ENCODE measurements around the gene RELB. TPM values are rescaled to one million over a fixed set of nuclear protein-coding genes. Genes with fewer than 3 reads are reported as not detected.

RELB gene
- total and polyA plus RNA-seq, 9 of the 15 experiments (the other 6 are each of a cell fraction or from before 2014, with no cell fraction given): 0.15 to 1.1 (median 0.28) TPM; not detected in 2

DNA sequence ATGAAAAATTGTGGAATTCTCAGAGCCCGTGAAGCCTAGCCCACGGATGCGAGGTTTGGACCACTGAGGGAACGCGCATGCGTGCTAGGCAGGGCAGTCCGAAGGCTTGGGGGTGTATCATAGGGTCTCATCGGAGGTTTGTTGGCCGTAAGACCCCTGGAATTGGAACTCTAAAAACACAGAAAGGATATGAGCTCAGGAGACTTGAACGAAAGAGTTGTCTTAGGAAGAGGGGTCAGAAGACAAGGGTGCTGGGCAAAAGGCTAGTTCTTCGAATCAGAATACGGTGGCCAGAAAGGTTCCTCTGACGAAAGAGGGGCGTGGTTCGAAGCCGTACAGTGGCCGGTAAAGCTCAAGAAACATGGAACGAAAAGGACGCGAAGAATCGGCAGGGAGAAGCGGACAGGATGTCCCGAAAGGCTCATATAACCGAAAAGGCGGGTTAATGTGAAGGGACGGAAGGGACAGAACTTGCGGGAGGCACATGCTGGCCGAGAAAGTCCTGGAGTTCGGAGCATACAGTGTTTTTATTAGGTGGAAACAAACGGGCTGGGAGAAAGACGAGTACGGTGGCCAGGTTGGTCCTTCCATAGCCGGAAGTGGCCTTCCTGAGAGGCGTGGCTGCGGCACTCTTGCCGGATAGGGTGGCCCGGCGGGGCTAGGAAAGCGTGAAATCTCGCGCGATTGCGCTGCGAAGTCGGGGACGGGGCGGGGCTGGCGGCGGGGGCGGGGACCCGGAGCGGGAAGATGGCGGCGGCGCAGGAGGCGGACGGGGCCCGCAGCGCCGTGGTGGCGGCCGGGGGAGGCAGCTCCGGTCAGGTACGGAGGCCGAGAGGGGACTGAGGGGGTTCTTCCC lies 46.4 kb upstream of the RELB start, which contains the start of gene CLPTM1 (continued):
- TF ChIP-seq, protein P1, sequence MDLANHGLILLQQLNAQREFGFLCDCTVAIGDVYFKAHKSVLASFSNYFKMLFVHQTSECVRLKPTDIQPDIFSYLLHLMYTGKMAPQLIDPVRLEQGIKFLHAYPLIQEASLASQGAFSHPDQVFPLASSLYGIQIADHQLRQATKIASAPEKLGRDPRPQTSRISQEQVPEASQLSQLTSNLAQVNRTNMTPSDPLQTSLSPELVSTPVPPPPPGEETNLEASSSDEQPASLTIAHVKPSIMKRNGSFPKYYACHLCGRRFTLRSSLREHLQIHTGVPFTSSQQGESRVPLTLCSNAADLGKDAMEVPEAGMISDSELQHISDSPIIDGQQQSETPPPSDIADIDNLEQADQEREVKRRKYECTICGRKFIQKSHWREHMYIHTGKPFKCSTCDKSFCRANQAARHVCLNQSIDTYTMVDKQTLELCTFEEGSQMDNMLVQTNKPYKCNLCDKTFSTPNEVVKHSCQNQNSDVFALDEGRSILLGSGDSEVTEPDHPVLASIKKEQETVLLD (IDR thresholded peaks at IDR 0.05): 0 out of 2 replicates have a peak, but pooled peaks have one; percentile 11
- TF ChIP-seq SMARCA5 (IDR thresholded peaks at IDR 0.05) (no peak), ATF7 (IDR thresholded peaks at IDR 0.05) (peak; percentile 90), NELFE (IDR thresholded peaks at IDR 0.05; ENCODE audit: insufficient read depth, insufficient read length) (no peak), NFE2 (IDR thresholded peaks at IDR 0.05; ENCODE audit: low read depth) (no peak), CCAR2 (IDR thresholded peaks at IDR 0.05; ENCODE audit: low read depth, low read length) (no peak), PML (IDR thresholded peaks at IDR 0.05; ENCODE audit: low read length) (peak; percentile 80), SRSF1 (IDR thresholded peaks at IDR 0.05; ENCODE audit: low read depth, low read length) (no peak), CBFB (CRISPR knock-in tag; IDR thresholded peaks at IDR 0.05) (peak; percentile 92), GABPA (tag; conservative IDR thresholded peaks at IDR 0.05; ENCODE audit: low read depth) (peak; percentile 94), IFI16 (CRISPR knock-in tag; IDR thresholded peaks at IDR 0.05) (no peak)
- TF ChIP-seq, protein P2, sequence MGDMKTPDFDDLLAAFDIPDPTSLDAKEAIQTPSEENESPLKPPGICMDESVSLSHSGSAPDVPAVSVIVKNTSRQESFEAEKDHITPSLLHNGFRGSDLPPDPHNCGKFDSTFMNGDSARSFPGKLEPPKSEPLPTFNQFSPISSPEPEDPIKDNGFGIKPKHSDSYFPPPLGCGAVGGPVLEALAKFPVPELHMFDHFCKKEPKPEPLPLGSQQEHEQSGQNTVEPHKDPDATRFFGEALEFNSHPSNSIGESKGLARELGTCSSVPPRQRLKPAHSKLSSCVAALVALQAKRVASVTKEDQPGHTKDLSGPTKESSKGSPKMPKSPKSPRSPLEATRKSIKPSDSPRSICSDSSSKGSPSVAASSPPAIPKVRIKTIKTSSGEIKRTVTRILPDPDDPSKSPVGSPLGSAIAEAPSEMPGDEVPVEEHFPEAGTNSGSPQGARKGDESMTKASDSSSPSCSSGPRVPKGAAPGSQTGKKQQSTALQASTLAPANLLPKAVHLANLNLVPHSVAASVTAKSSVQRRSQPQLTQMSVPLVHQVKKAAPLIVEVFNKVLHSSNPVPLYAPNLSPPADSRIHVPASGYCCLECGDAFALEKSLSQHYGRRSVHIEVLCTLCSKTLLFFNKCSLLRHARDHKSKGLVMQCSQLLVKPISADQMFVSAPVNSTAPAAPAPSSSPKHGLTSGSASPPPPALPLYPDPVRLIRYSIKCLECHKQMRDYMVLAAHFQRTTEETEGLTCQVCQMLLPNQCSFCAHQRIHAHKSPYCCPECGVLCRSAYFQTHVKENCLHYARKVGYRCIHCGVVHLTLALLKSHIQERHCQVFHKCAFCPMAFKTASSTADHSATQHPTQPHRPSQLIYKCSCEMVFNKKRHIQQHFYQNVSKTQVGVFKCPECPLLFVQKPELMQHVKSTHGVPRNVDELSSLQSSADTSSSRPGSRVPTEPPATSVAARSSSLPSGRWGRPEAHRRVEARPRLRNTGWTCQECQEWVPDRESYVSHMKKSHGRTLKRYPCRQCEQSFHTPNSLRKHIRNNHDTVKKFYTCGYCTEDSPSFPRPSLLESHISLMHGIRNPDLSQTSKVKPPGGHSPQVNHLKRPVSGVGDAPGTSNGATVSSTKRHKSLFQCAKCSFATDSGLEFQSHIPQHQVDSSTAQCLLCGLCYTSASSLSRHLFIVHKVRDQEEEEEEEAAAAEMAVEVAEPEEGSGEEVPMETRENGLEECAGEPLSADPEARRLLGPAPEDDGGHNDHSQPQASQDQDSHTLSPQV (IDR thresholded peaks at IDR 0.05): no peak; the same call in 1 of the 2 replicates
- TF ChIP-seq, protein P3, sequence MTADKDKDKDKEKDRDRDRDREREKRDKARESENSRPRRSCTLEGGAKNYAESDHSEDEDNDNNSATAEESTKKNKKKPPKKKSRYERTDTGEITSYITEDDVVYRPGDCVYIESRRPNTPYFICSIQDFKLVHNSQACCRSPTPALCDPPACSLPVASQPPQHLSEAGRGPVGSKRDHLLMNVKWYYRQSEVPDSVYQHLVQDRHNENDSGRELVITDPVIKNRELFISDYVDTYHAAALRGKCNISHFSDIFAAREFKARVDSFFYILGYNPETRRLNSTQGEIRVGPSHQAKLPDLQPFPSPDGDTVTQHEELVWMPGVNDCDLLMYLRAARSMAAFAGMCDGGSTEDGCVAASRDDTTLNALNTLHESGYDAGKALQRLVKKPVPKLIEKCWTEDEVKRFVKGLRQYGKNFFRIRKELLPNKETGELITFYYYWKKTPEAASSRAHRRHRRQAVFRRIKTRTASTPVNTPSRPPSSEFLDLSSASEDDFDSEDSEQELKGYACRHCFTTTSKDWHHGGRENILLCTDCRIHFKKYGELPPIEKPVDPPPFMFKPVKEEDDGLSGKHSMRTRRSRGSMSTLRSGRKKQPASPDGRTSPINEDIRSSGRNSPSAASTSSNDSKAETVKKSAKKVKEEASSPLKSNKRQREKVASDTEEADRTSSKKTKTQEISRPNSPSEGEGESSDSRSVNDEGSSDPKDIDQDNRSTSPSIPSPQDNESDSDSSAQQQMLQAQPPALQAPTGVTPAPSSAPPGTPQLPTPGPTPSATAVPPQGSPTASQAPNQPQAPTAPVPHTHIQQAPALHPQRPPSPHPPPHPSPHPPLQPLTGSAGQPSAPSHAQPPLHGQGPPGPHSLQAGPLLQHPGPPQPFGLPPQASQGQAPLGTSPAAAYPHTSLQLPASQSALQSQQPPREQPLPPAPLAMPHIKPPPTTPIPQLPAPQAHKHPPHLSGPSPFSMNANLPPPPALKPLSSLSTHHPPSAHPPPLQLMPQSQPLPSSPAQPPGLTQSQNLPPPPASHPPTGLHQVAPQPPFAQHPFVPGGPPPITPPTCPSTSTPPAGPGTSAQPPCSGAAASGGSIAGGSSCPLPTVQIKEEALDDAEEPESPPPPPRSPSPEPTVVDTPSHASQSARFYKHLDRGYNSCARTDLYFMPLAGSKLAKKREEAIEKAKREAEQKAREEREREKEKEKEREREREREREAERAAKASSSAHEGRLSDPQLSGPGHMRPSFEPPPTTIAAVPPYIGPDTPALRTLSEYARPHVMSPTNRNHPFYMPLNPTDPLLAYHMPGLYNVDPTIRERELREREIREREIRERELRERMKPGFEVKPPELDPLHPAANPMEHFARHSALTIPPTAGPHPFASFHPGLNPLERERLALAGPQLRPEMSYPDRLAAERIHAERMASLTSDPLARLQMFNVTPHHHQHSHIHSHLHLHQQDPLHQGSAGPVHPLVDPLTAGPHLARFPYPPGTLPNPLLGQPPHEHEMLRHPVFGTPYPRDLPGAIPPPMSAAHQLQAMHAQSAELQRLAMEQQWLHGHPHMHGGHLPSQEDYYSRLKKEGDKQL (CRISPR knock-in tag; IDR thresholded peaks at IDR 0.05; ENCODE audit: borderline replicate concordance): no peak

All from K562 (cell line).